ENCODE measurements around the gene TBC1D2. TPM values are rescaled to one million over a fixed set of nuclear protein-coding genes. Genes with fewer than 3 reads are reported as not detected.

TBC1D2 gene
- total and polyA plus RNA-seq, 2 donors (not counting 3 experiments of a cell fraction or from before 2014, with no cell fraction given): 3.4 to 4.5 TPM

DNA sequence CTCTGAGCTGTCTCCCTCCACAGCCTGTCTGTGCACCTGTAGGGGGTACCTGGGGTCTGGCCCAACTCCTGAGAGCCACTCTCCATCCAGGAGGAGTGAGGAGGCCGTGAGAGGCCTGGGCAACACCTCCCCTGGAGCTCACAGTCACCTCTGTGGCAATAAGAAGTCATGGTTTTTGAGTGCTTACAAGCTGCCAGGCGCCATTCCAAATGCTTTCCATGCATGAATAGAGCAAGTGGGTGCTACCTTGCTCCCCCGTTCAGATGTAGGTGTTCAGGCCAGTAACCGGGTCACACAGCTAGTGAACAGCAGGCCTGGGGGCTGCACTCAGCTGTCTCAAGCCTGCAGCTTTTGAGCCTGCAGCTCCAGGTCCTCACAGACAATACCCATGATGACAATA lies 93.6 kb downstream of the TBC1D2 start:
- Histone ChIP-seq H3K36me3 (ENCODE audit: control insufficient read depth in 2 of 2, extremely low read depth in 1 of 2, insufficient read depth in 2 of 2, low read length in 2 of 2) (no peaks in the 10 kb centered on the region), H3K27me3 (ENCODE audit: control insufficient read depth in 2 of 2, insufficient read depth in 2 of 2, low read length in 2 of 2) (no peaks in the 10 kb centered on the region), H3K9me1 (replicated peaks; ENCODE audit: control insufficient read depth, extremely low read depth, insufficient read depth, low read length) (no peaks in the 10 kb centered on the region), H3K4me1 (ENCODE audit: control insufficient read depth, extremely low read depth, insufficient read depth, low read length) (no peaks in the 10 kb centered on the region), H3K79me2 (ENCODE audit: control insufficient read depth, insufficient read depth, low read length) (no peaks in the 10 kb centered on the region), H4K20me1 (replicated peaks; ENCODE audit: control insufficient read depth, extremely low read depth, insufficient read depth, low read length) (no peaks in the 10 kb centered on the region), H3K9ac (replicated peaks; ENCODE audit: extremely low read depth, insufficient read depth, low read length) (no peak overlapping the region), H3K4me3 (replicated peaks in 1 of 3; ENCODE audit: insufficient read depth in 1 of 3, low read depth in 1 of 3, low read length in 3 of 3) (no peak overlapping the region), H3K4me2 (ENCODE audit: insufficient read depth, low read length) (no peak overlapping the region), H3K9me3 (replicated peaks; ENCODE audit: control insufficient read depth, insufficient read depth, low read length) (no peaks in the 10 kb centered on the region), H3K27ac (ENCODE audit: insufficient read depth, low read depth, low read length) (no peak overlapping the region), H2AFZ (ENCODE audit: low read depth, low read length) (no peak overlapping the region)
- POLR2A ChIA-PET: no interaction called here
- BruUV-seq (replicated peaks): no TSS peak
- no peak for FAIRE-seq
- TF ChIP-seq GATA2 (IDR thresholded peaks at IDR 0.05; ENCODE audit: insufficient read depth, insufficient read length, low read depth, low read length) (no peak), MYC (IDR thresholded peaks at IDR 0.05; ENCODE audit: low read depth, low read length) (no peak), POLR2AphosphoS5 (IDR thresholded peaks at IDR 0.05; ENCODE audit: insufficient read depth, low read depth, low read length) (no peak), POLR2A (IDR thresholded peaks at IDR 0.05; ENCODE audit: low read depth, low read length) (no peak), EZH2 (IDR thresholded peaks at IDR 0.05; ENCODE audit: borderline replicate concordance, low read depth, low read length, severe bottlenecking) (no peak), JUN (IDR thresholded peaks at IDR 0.05; ENCODE audit: borderline replicate concordance, insufficient read depth, insufficient read length, low read depth) (no peak), FOS (IDR thresholded peaks at IDR 0.05; ENCODE audit: borderline replicate concordance, insufficient read depth, low read length) (no peak)
- TF ChIP-seq, protein P1, sequence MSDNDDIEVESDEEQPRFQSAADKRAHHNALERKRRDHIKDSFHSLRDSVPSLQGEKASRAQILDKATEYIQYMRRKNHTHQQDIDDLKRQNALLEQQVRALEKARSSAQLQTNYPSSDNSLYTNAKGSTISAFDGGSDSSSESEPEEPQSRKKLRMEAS (IDR thresholded peaks at IDR 0.05; ENCODE audit: insufficient read depth, insufficient read length): no peak
- TF ChIP-seq, protein P2, sequence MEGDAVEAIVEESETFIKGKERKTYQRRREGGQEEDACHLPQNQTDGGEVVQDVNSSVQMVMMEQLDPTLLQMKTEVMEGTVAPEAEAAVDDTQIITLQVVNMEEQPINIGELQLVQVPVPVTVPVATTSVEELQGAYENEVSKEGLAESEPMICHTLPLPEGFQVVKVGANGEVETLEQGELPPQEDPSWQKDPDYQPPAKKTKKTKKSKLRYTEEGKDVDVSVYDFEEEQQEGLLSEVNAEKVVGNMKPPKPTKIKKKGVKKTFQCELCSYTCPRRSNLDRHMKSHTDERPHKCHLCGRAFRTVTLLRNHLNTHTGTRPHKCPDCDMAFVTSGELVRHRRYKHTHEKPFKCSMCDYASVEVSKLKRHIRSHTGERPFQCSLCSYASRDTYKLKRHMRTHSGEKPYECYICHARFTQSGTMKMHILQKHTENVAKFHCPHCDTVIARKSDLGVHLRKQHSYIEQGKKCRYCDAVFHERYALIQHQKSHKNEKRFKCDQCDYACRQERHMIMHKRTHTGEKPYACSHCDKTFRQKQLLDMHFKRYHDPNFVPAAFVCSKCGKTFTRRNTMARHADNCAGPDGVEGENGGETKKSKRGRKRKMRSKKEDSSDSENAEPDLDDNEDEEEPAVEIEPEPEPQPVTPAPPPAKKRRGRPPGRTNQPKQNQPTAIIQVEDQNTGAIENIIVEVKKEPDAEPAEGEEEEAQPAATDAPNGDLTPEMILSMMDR (IDR thresholded peaks at IDR 0.05; ENCODE audit: extremely low read depth in 1 of 2, insufficient read depth in 1 of 2, low read depth in 1 of 2, low read length in 2 of 2): no peak
- no peak for DNase-seq (ENCODE audit: low read depth, low spot score)
- intact Hi-C loops (cut with micrococcal nuclease): no loop called here
- CTCF ChIA-PET: interaction anchor here (1.2 kb wide), 1 partner anchor 21 kb away, joined by 3 read pairs; no protein-coding TSS in a partner anchor
- dilution Hi-C loops (cut with MboI; ENCODE audit: extremely low pct_ligation_motif_present, low sequenced_read_pairs): no loop called here

Data from endothelial cell of umbilical vein (primary cell).